GM12874 (cell line): ENCODE data around the gene NCKAP5.

ENCODE experiments used
- CTCF ChIP-seq: IDR thresholded peaks from 2 replicates; pipeline ENCODE4 v1.5.1; 2011; ENCODE audit warnings: low read depth, mild to moderate bottlenecking, control low read depth, low read length, moderate library complexity; ENCODE audit not compliant: insufficient read depth

NCKAP5 gene

GRCh38 chr2:133143645-133144044 lies 424.6 kb downstream of the NCKAP5 start:
- no peak for TF ChIP-seq CTCF

- no peak for TF ChIP-seq CTCF
Observed at GRCh38 chr2:133142087-133142486, 426.2 kb downstream of the NCKAP5 start.

GRCh38 chr2:133140620-133141019 lies 427.6 kb downstream of the NCKAP5 start:
- TF ChIP-seq CTCF, result no peak

GRCh38 chr2:133139847-133140533 lies 428.3 kb downstream of the NCKAP5 start:
- TF ChIP-seq CTCF, result no peak

GRCh38 chr2:133138693-133139092 lies 429.6 kb downstream of the NCKAP5 start:
- no peak for TF ChIP-seq CTCF

- no peak for TF ChIP-seq CTCF
Observed at GRCh38 chr2:133135035-133135654, 433.1 kb downstream of the NCKAP5 start.

- no peak for TF ChIP-seq CTCF
Observed at GRCh38 chr2:133130548-133131246, 437.6 kb downstream of the NCKAP5 start.
